ENCODE measurements around the gene SLIT3. TPM values are rescaled to one million over a fixed set of nuclear protein-coding genes. Genes with fewer than 3 reads are reported as not detected.

Gene SLIT3
- total and polyA plus RNA-seq, 2 experiments from 2014 or later = 0.59 to 0.71 TPM

DNA sequence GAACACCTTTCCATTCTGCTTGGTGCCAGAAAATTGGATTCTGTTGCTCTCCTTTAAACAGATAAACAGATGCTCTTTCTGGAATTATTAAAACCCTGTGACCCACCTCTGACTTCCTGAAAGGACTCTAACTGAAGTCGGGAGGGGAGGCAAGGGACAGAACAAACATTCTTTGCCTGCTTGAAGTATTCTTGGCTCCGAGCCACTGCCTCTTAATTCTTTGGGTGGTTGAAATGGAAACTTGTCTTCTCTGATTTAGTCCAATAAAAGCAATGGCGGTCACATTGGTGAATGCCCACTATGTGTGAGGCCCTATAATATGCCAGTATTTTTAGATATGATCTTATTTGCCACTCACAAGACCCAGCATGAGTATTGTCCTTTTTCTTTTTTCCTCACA, 236.8 kb downstream of the SLIT3 start (continued):
- TF ChIP-seq, protein P1, sequence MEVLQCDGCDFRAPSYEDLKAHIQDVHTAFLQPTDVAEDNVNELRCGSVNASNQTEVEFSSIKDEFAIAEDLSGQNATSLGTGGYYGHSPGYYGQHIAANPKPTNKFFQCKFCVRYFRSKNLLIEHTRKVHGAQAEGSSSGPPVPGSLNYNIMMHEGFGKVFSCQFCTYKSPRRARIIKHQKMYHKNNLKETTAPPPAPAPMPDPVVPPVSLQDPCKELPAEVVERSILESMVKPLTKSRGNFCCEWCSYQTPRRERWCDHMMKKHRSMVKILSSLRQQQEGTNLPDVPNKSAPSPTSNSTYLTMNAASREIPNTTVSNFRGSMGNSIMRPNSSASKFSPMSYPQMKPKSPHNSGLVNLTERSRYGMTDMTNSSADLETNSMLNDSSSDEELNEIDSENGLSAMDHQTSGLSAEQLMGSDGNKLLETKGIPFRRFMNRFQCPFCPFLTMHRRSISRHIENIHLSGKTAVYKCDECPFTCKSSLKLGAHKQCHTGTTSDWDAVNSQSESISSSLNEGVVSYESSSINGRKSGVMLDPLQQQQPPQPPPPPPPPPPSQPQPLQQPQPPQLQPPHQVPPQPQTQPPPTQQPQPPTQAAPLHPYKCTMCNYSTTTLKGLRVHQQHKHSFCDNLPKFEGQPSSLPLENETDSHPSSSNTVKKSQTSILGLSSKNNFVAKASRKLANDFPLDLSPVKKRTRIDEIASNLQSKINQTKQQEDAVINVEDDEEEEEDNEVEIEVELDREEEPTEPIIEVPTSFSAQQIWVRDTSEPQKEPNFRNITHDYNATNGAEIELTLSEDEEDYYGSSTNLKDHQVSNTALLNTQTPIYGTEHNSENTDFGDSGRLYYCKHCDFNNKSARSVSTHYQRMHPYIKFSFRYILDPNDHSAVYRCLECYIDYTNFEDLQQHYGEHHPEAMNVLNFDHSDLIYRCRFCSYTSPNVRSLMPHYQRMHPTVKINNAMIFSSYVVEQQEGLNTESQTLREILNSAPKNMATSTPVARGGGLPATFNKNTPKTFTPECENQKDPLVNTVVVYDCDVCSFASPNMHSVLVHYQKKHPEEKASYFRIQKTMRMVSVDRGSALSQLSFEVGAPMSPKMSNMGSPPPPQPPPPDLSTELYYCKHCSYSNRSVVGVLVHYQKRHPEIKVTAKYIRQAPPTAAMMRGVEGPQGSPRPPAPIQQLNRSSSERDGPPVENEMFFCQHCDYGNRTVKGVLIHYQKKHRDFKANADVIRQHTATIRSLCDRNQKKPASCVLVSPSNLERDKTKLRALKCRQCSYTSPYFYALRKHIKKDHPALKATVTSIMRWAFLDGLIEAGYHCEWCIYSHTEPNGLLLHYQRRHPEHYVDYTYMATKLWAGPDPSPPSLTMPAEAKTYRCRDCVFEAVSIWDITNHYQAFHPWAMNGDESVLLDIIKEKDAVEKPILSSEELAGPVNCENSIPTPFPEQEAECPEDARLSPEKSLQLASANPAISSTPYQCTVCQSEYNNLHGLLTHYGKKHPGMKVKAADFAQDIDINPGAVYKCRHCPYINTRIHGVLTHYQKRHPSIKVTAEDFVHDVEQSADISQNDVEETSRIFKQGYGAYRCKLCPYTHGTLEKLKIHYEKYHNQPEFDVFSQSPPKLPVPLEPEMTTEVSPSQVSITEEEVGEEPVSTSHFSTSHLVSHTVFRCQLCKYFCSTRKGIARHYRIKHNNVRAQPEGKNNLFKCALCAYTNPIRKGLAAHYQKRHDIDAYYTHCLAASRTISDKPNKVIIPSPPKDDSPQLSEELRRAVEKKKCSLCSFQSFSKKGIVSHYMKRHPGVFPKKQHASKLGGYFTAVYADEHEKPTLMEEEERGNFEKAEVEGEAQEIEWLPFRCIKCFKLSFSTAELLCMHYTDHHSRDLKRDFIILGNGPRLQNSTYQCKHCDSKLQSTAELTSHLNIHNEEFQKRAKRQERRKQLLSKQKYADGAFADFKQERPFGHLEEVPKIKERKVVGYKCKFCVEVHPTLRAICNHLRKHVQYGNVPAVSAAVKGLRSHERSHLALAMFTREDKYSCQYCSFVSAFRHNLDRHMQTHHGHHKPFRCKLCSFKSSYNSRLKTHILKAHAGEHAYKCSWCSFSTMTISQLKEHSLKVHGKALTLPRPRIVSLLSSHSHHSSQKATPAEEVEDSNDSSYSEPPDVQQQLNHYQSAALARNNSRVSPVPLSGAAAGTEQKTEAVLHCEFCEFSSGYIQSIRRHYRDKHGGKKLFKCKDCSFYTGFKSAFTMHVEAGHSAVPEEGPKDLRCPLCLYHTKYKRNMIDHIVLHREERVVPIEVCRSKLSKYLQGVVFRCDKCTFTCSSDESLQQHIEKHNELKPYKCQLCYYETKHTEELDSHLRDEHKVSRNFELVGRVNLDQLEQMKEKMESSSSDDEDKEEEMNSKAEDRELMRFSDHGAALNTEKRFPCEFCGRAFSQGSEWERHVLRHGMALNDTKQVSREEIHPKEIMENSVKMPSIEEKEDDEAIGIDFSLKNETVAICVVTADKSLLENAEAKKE (CRISPR knock-in tag; IDR thresholded peaks at IDR 0.05) = no peak
- TF ChIP-seq EZH2phosphoT487 (IDR thresholded peaks at IDR 0.05; ENCODE audit: unreplicated experiment) (no peak), JUNB (IDR thresholded peaks at IDR 0.05; ENCODE audit: unreplicated experiment) (no peak), STAT1 (IDR thresholded peaks at IDR 0.05; ENCODE audit: unreplicated experiment) (no peak), ZNF331 (CRISPR knock-in tag; IDR thresholded peaks at IDR 0.05; ENCODE audit: low read depth) (no peak), POLR2AphosphoS5 (IDR thresholded peaks at IDR 0.05; ENCODE audit: low read depth) (no peak), ZNF114 (CRISPR knock-in tag; IDR thresholded peaks at IDR 0.05) (no peak), ETS1 (IDR thresholded peaks at IDR 0.05) (no peak)

DNA sequence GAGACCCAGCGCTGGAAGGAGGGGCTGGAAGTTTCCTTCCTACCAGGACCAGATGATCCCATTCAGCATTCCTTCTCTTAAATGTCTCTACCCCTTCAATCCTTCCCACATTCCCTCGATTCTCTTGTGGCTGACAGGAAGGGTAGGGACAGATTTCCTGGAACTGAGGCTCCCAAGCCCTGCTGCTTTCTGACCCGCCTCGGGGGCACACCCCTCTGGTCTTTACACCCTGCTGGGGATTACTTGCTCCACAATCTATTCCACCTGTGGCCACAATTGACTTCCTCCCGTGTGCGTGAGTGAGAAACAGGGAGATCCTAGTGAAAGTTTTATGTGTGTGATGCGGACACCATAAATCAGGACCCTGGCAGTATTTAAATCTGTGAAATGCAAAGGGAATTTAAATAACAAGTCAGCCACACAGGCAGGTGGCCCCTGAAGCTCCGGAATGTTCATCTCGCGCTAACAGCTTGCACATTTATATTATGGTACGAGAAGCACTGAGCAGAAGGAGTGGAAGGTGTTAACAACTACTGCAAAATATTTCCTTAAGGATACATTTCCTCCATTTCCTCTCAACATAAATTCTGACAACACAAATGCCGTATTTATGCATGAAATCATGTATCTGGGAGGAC, 237.5 kb downstream of the SLIT3 start:
- H3K4me1 ChIP-seq (ENCODE audit: insufficient read depth) = peaks cover 46% of the 10 kb centered on the region
- no peaks in the 10 kb centered on the region for H3K27me3 ChIP-seq (ENCODE audit: insufficient read depth)
- H3K27ac ChIP-seq (ENCODE audit: low read depth) = no peak overlapping the region
- H3K9me2 ChIP-seq (ENCODE audit: insufficient read depth) = peaks cover 7% of the 10 kb centered on the region; the same call in 1 of the 2 replicates
- Mint-ChIP-seq H3K9me3 (no peaks in the 10 kb centered on the region), H3K4me1 (peaks cover 51% of the 10 kb centered on the region), H3K36me3 (ENCODE audit: low read depth) (no peaks in the 10 kb centered on the region), H3K4me3 (no peak overlapping the region), H3K27ac (peak overlapping the region; percentile 58; the same call in 1 of the 2 replicates), H3K27me3 (ENCODE audit: insufficient read depth, low read depth, poor library complexity) (peaks cover 2% of the 10 kb centered on the region)
- no peaks in the 10 kb centered on the region for H3K36me3 ChIP-seq (ENCODE audit: insufficient read depth)
- H3K4me3 ChIP-seq = no peak overlapping the region
- H2AFZ ChIP-seq = no peak overlapping the region
- no peaks in the 10 kb centered on the region for H4K20me1 ChIP-seq (replicated peaks; ENCODE audit: insufficient read depth)
- peak overlapping the region; percentile 9; the same call in 1 of the 2 replicates for H3K4me2 ChIP-seq
- peak; percentile 47 for DNase-seq (ENCODE audit: low spot score)
- H3K79me2 ChIP-seq (replicated peaks; ENCODE audit: insufficient read depth) = no peaks in the 10 kb centered on the region
- H3F3A ChIP-seq (replicated peaks; ENCODE audit: low read depth) = no peaks in the 10 kb centered on the region
- ATAC-seq = peak; percentile 71
- TF ChIP-seq REST (IDR thresholded peaks at IDR 0.05; ENCODE audit: unreplicated experiment) (no peak), POLR2AphosphoS5 (IDR thresholded peaks at IDR 0.05; ENCODE audit: low read depth) (no peak), NANOG (IDR thresholded peaks at IDR 0.05; ENCODE audit: borderline replicate concordance) (no peak), ZNF114 (CRISPR knock-in tag; IDR thresholded peaks at IDR 0.05) (no peak), STAT1 (IDR thresholded peaks at IDR 0.05; ENCODE audit: unreplicated experiment) (no peak), CREB1 (CRISPR knock-in tag; IDR thresholded peaks at IDR 0.05; ENCODE audit: low read depth) (no peak), ZNF331 (CRISPR knock-in tag; IDR thresholded peaks at IDR 0.05; ENCODE audit: low read depth) (no peak)

Measured in GM23338 (cell line).